Endothelial cell of umbilical vein (primary cell): ENCODE measurements around the gene BPIFA2. TPM values are rescaled to one million over a fixed set of nuclear protein-coding genes. Genes with fewer than 3 reads are reported as not detected.

Experiments
- BruUV-seq: library from RNA; stranded (reverse); fragments of 400-500 nt; replicated peaks from 2 replicates; lab custom pipeline; 2021; lab: Mats Ljungman, UMichigan
- CTCF ChIA-PET: fragments of 300-600, 350-600 bp; sonication (Branson Sonifier 250); formaldehyde crosslinking; loops from one replicate; lab custom pipeline; 2021; ENCODE audit warnings: antibody characterized with exemption, inconsistent platforms; lab: Charles Lee
- POLR2A ChIA-PET: fragments of 300-600, 350-600 bp; sonication (Branson Sonifier 250); formaldehyde crosslinking; loops from one replicate; lab custom pipeline; 2021; ENCODE audit warnings: antibody characterized with exemption, inconsistent platforms; lab: Charles Lee
- DNase-seq: peaks from one replicate; pipeline ENCODE4 v3.0.0-alpha.2; 2011; ENCODE audit warnings: low read depth, low spot score
- FAIRE-seq: peaks from 2 replicates; lab custom pipeline; 2011; peaks lifted over from hg19 to GRCh38; lab: Jason Lieb, UNC
- H2AFZ ChIP-seq: 2 replicates; pipeline ENCODE4 v1.6.0; 2012; ENCODE audit warnings: low read depth, low read length, control low read depth, inconsistent platforms
- H3K27ac ChIP-seq: 2 replicates; pipeline ENCODE4 v1.5.1; 2011; ENCODE audit warnings: low read depth, mild to moderate bottlenecking, control low read depth, low read length, moderate library complexity; ENCODE audit not compliant: insufficient read depth
- H3K27me3 ChIP-seq, 2 experiments: 2 replicates each; pipeline versions ENCODE4 v1.6.0 to v1.6.1; 2011; ENCODE audit warnings: low read length in 2 of 2, mixed read lengths in 1 of 2; ENCODE audit not compliant: control insufficient read depth in 2 of 2, insufficient read depth in 2 of 2
- H3K36me3 ChIP-seq, 2 experiments: 2 replicates in 1 of 2; 3 replicates in 1 of 2; pipeline ENCODE4 v1.5.1; 2011; ENCODE audit warnings: low read length in 2 of 2, mild to moderate bottlenecking in 1 of 2, moderate library complexity in 1 of 2; ENCODE audit not compliant: control insufficient read depth in 2 of 2, insufficient read depth in 2 of 2; ENCODE audit errors: extremely low read depth in 1 of 2
- H3K4me1 ChIP-seq: 3 replicates; pipeline ENCODE4 v1.5.1; 2011; ENCODE audit warnings: mild to moderate bottlenecking, low read length; ENCODE audit not compliant: control insufficient read depth, insufficient read depth; ENCODE audit errors: extremely low read depth
- H3K4me2 ChIP-seq: 2 replicates; pipeline ENCODE4 v1.6.1; 2011; ENCODE audit warnings: low read length, control low read depth, mixed read lengths; ENCODE audit not compliant: insufficient read depth
- H3K4me3 ChIP-seq, 3 experiments: fragments of 200-600 bp in 1 of 3; sonication (generic), shearing (Covaris generic) in 1 of 3; replicated peaks in 1 of 3; 2 replicates each; pipeline ENCODE4 v1.5.1; 2011 to 2016; ENCODE audit warnings: control low read depth in 3 of 3, low read length in 3 of 3, mild to moderate bottlenecking in 2 of 3, inconsistent platforms in 1 of 3, low read depth in 1 of 3, moderate library complexity in 1 of 3; ENCODE audit not compliant: insufficient read depth in 1 of 3
- H3K79me2 ChIP-seq: 2 replicates; pipeline ENCODE4 v1.6.0; 2012; ENCODE audit warnings: low read length, inconsistent platforms; ENCODE audit not compliant: control insufficient read depth, insufficient read depth
- H3K9ac ChIP-seq: replicated peaks from 2 replicates; pipeline ENCODE3; 2011; ENCODE audit warnings: low read length, control low read depth; ENCODE audit not compliant: insufficient read depth; ENCODE audit errors: extremely low read depth
- H3K9me1 ChIP-seq: replicated peaks from 3 replicates; pipeline ENCODE4 v1.6.0; 2011; ENCODE audit warnings: mild to moderate bottlenecking, low read length; ENCODE audit not compliant: control insufficient read depth, insufficient read depth; ENCODE audit errors: extremely low read depth
- H3K9me3 ChIP-seq: replicated peaks from 2 replicates; pipeline ENCODE4 v1.5.1; 2012; ENCODE audit warnings: low read length, inconsistent platforms; ENCODE audit not compliant: control insufficient read depth, insufficient read depth
- H4K20me1 ChIP-seq: replicated peaks from 2 replicates; pipeline ENCODE3; 2011; ENCODE audit warnings: mild to moderate bottlenecking, low read length; ENCODE audit not compliant: control insufficient read depth, insufficient read depth; ENCODE audit errors: extremely low read depth
- EZH2 ChIP-seq: IDR thresholded peaks from 2 replicates; pipeline ENCODE4 v1.6.1; 2012; ENCODE audit warnings: borderline replicate concordance, low read depth, mild to moderate bottlenecking, moderate library complexity, low read length, inconsistent platforms; ENCODE audit not compliant: severe bottlenecking
- FOS ChIP-seq: IDR thresholded peaks from 2 replicates; pipeline ENCODE4 v1.6.1; 2011; ENCODE audit warnings: mild to moderate bottlenecking, low read length, moderate library complexity, borderline replicate concordance; ENCODE audit not compliant: insufficient read depth
- GATA2 ChIP-seq: IDR thresholded peaks from 2 replicates; pipeline ENCODE4 v1.7.0; 2011; ENCODE audit warnings: low read depth, mild to moderate bottlenecking, moderate library complexity, mixed read lengths, low read length; ENCODE audit not compliant: insufficient read length, insufficient read depth
- JUN ChIP-seq: IDR thresholded peaks from 2 replicates; pipeline ENCODE4 v1.6.1; 2011; ENCODE audit warnings: borderline replicate concordance, low read depth; ENCODE audit not compliant: insufficient read length, insufficient read depth
- MYC ChIP-seq: IDR thresholded peaks from one replicate; pipeline ENCODE4 v1.6.1; 2011; ENCODE audit warnings: mild to moderate bottlenecking, low read depth, low read length
- POLR2A ChIP-seq: IDR thresholded peaks from 2 replicates; pipeline ENCODE4 v1.6.1; 2012; ENCODE audit warnings: low read depth, mild to moderate bottlenecking, control low read depth, low read length
- POLR2AphosphoS5 ChIP-seq: IDR thresholded peaks from 2 replicates; pipeline ENCODE4 v1.6.1; 2012; ENCODE audit warnings: low read depth, mild to moderate bottlenecking, control low read depth, low read length, moderate library complexity; ENCODE audit not compliant: insufficient read depth
- dilution Hi-C: fragments of 300-500 bp; cut with MboI; formaldehyde crosslinking; loops from one replicate; pipeline ENCODE4 v1.15.0; 2019; ENCODE audit warnings: low sequenced_read_pairs; ENCODE audit not compliant: extremely low pct_ligation_motif_present
- intact Hi-C: fragments of 100-400 bp; cut with micrococcal nuclease; formaldehyde crosslinking; loops from one replicate; pipeline ENCODE4 v1.10.0; 2022
- polyA plus RNA-seq, 4 experiments: library from polyadenylated mRNA; depleted of rRNA in 3 of 4; stranded (reverse) in 3 of 4; unstranded in 1 of 4; fragments of >200 nt; gene quantifications; 2 replicates each; pipeline versions ENCODE4 v1.2.1 to v1.2.3, GENCODE V29; 2011 to 2012; ENCODE audit warnings: missing spikeins in 1 of 4
- total RNA-seq: library from RNA; stranded (reverse); gene quantifications from 2 replicates; pipeline ENCODE4 v1.2.3, GENCODE V29; 2021
- TF ChIP-seq, protein P1 (sequence below), 2 donors: IDR thresholded peaks; 1 replicate in 1 of 2; 2 replicates in 1 of 2; pipeline ENCODE4 v1.5.1; 2011; ENCODE audit warnings: low read length in 2 of 2, mild to moderate bottlenecking in 2 of 2, moderate library complexity in 2 of 2, control low read depth in 1 of 2, inconsistent platforms in 1 of 2, low read depth in 1 of 2; ENCODE audit not compliant: insufficient read depth in 1 of 2; ENCODE audit errors: extremely low read depth in 1 of 2
- TF ChIP-seq, protein P2 (sequence below): IDR thresholded peaks from 2 replicates; pipeline ENCODE4 v1.6.1; 2011; ENCODE audit not compliant: insufficient read depth, insufficient read length

The BPIFA2 gene
- total and polyA plus RNA-seq, 2 donors (not counting 3 experiments of a cell fraction or from before 2014, with no cell fraction given): not detected

DNA sequence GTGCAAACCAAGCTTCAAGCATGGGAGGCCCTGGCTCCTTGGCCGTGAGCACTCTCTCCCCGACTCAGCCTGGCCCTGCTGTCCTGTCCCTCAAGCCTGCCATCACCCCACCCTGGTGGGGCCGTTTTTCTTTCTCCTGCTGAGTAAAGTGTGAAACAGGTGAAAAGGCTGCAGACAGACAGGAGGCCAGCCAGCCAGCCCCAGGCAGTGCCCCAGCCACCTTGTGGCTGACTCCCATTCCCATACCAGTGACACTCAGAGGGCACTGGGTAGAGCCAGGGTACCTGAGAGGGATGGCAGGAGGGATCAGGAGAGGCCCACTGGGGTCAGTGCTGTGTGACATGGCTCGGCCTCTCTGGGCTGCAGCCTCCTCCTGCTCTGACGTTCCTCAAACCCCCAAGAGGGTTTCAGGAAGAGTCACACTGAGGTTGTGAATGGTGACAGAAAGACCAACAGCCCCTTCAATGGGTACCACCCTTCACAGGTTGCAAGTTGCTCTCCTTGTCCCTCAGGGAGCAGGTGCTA lies 35.9 kb upstream of the BPIFA2 start:
- no peaks in the 10 kb centered on the region for H3K79me2 ChIP-seq
- H3K27me3 ChIP-seq: no peaks in the 10 kb centered on the region
- dilution Hi-C loops (no loop called here), intact Hi-C loops (no loop called here)
- H3K27ac ChIP-seq: no peak overlapping the region
- H4K20me1 ChIP-seq: no peaks in the 10 kb centered on the region
- FAIRE-seq (no peak), DNase-seq (no peak)
- no peaks in the 10 kb centered on the region for H3K9me3 ChIP-seq
- ChIA-PET CTCF (no interaction called here), POLR2A (no interaction called here)
- H3K9ac ChIP-seq: no peak overlapping the region
- no peaks in the 10 kb centered on the region for H3K4me1 ChIP-seq
- H2AFZ ChIP-seq: no peak overlapping the region
- H3K4me3 ChIP-seq: no peak overlapping the region
- no peaks in the 10 kb centered on the region for H3K9me1 ChIP-seq
- TF ChIP-seq, protein P1, sequence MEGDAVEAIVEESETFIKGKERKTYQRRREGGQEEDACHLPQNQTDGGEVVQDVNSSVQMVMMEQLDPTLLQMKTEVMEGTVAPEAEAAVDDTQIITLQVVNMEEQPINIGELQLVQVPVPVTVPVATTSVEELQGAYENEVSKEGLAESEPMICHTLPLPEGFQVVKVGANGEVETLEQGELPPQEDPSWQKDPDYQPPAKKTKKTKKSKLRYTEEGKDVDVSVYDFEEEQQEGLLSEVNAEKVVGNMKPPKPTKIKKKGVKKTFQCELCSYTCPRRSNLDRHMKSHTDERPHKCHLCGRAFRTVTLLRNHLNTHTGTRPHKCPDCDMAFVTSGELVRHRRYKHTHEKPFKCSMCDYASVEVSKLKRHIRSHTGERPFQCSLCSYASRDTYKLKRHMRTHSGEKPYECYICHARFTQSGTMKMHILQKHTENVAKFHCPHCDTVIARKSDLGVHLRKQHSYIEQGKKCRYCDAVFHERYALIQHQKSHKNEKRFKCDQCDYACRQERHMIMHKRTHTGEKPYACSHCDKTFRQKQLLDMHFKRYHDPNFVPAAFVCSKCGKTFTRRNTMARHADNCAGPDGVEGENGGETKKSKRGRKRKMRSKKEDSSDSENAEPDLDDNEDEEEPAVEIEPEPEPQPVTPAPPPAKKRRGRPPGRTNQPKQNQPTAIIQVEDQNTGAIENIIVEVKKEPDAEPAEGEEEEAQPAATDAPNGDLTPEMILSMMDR (IDR thresholded peaks at IDR 0.05; ENCODE audit: extremely low read depth in 1 of 2, insufficient read depth in 1 of 2, low read depth in 1 of 2, low read length in 2 of 2): no peak
- TF ChIP-seq MYC (no peak), POLR2A (no peak), GATA2 (no peak), JUN (no peak), EZH2 (no peak), POLR2AphosphoS5 (no peak), FOS (no peak)
- TF ChIP-seq, protein P2, sequence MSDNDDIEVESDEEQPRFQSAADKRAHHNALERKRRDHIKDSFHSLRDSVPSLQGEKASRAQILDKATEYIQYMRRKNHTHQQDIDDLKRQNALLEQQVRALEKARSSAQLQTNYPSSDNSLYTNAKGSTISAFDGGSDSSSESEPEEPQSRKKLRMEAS: no peak
- H3K4me2 ChIP-seq: no peak overlapping the region
- BruUV-seq: no TSS peak
- no peaks in the 10 kb centered on the region for H3K36me3 ChIP-seq
